Suprapubic skin (tissue), 4 donors: ENCODE results near the gene EXTL1. TPM values are rescaled to one million over a fixed set of nuclear protein-coding genes. Genes with fewer than 3 reads are reported as not detected.

Experiments used
- DNase-seq, 2 donors: peaks; one replicate each; pipeline ENCODE4 v3.0.0-alpha.2; 2019; ENCODE audit warnings: low spot score in 2 of 2
- H3K27ac ChIP-seq: fragments of 200-600 bp; sonication (generic); one replicate; pipeline ENCODE4 v1.5.1; 2019
- H3K27me3 ChIP-seq: fragments of 200-600 bp; sonication (generic); one replicate; pipeline ENCODE4 v1.5.1; 2019
- H3K36me3 ChIP-seq: fragments of 200-600 bp; sonication (generic); one replicate; pipeline ENCODE4 v1.5.1; 2019
- H3K4me1 ChIP-seq: fragments of 200-600 bp; sonication (generic); one replicate; pipeline ENCODE4 v1.5.1; 2019
- H3K4me3 ChIP-seq: fragments of 200-600 bp; sonication (generic); one replicate; pipeline ENCODE4 v1.5.1; 2019; ENCODE audit warnings: mild to moderate bottlenecking
- H3K9me3 ChIP-seq: fragments of 200-600 bp; sonication (generic); one replicate; pipeline ENCODE4 v1.5.1; 2019
- CTCF ChIP-seq, 2 donors: fragments of 200-600 bp in 1 of 2; fragments of 450-650 bp in 1 of 2; sonication (generic) in 1 of 2; IDR thresholded peaks; one replicate each; pipeline ENCODE4 v1.5.1; 2016 to 2019; ENCODE audit warnings: antibody characterized with exemption in 2 of 2, mild to moderate bottlenecking in 1 of 2, moderate library complexity in 1 of 2
- EP300 ChIP-seq: sonication (generic); formaldehyde crosslinking; IDR thresholded peaks from one replicate; pipeline ENCODE4 v1.6.1; 2017; ENCODE audit warnings: antibody characterized with exemption
- POLR2A ChIP-seq, 2 donors: fragments of 450-650 bp; IDR thresholded peaks; one replicate each; pipeline ENCODE4 v1.6.1; 2017; ENCODE audit warnings: antibody characterized with exemption in 2 of 2, mild to moderate bottlenecking in 2 of 2, moderate library complexity in 2 of 2
- POLR2AphosphoS5 ChIP-seq, 3 donors: sonication (generic); formaldehyde crosslinking; IDR thresholded peaks; one replicate each; pipeline ENCODE4 v1.6.1; 2017; ENCODE audit warnings: antibody characterized with exemption in 3 of 3
- WGBS: methylation state at CpG from one replicate; pipeline ENCODE4 v1.1.5; 2018; 5-methylcytosine and 5-hydroxymethylcytosine counted together
- total RNA-seq, 4 donors: library from RNA; depleted of rRNA; stranded (reverse); fragments of >200 nt; gene quantifications; one replicate each; pipeline ENCODE4 v1.1.0, GENCODE V29; 2016

The EXTL1 gene
- total RNA-seq, 4 donors from 2014 or later = 1.6 to 9.5 (median 4.2) TPM

GRCh38 chr1:26082020-26082350, 60.4 kb downstream of the EXTL1 start:
- Histone ChIP-seq H3K36me3 (no peaks in the 10 kb centered on the region), H3K4me1 (no peaks in the 10 kb centered on the region), H3K9me3 (no peaks in the 10 kb centered on the region), H3K27ac (no peak overlapping the region), H3K27me3 (peaks cover 4% of the 10 kb centered on the region), H3K4me3 (no peak overlapping the region)
- no peak for TF ChIP-seq EP300
- TF ChIP-seq POLR2A (IDR thresholded peaks at IDR 0.05) = no peak
- no peak for TF ChIP-seq POLR2AphosphoS5 (IDR thresholded peaks at IDR 0.05)
- TF ChIP-seq CTCF (IDR thresholded peaks at IDR 0.05) = no peak
- 84% methylated on average over 3 of the region's 3 CpGs for WGBS
- DNase-seq = no peak

GRCh38 chr1:26083208-26083607, 61.6 kb downstream of the EXTL1 start:
- Histone ChIP-seq H3K27me3 (peaks cover 4% of the 10 kb centered on the region), H3K9me3 (no peaks in the 10 kb centered on the region), H3K4me1 (no peaks in the 10 kb centered on the region), H3K27ac (no peak overlapping the region), H3K36me3 (no peaks in the 10 kb centered on the region), H3K4me3 (no peak overlapping the region)
- DNase-seq = no peak
- WGBS = 33% methylated on average over 5 of the region's 5 CpGs
- TF ChIP-seq EP300 (no peak), POLR2AphosphoS5 (IDR thresholded peaks at IDR 0.05) (no peak), POLR2A (IDR thresholded peaks at IDR 0.05) (no peak), CTCF (IDR thresholded peaks at IDR 0.05) (no peak)

- 48% methylated on average over 2 of the region's 2 CpGs for WGBS
Measured at GRCh38 chr1:26084091-26084561, 62.6 kb downstream of the EXTL1 start.

GRCh38 chr1:26084844-26085243, 63.3 kb downstream of the EXTL1 start:
- Histone ChIP-seq H3K4me1 (no peaks in the 10 kb centered on the region), H3K9me3 (no peaks in the 10 kb centered on the region), H3K36me3 (no peaks in the 10 kb centered on the region), H3K4me3 (no peak overlapping the region), H3K27ac (no peak overlapping the region), H3K27me3 (peaks cover 4% of the 10 kb centered on the region)
- TF ChIP-seq POLR2A (IDR thresholded peaks at IDR 0.05) (no peak), EP300 (no peak), CTCF (IDR thresholded peaks at IDR 0.05) (no peak), POLR2AphosphoS5 (IDR thresholded peaks at IDR 0.05) (no peak)
- 76% methylated on average over 2 of the region's 2 CpGs for WGBS
- DNase-seq = no peak

More at GRCh38 chr1:26084091-26084561, 62.6 kb downstream of the EXTL1 start:
- no peak for DNase-seq
- TF ChIP-seq EP300 = no peak
- no peak for TF ChIP-seq CTCF (IDR thresholded peaks at IDR 0.05)
- no peak for TF ChIP-seq POLR2AphosphoS5 (IDR thresholded peaks at IDR 0.05)
- TF ChIP-seq POLR2A (IDR thresholded peaks at IDR 0.05) = no peak
- Histone ChIP-seq H3K9me3 (no peaks in the 10 kb centered on the region), H3K4me3 (no peak overlapping the region), H3K4me1 (no peaks in the 10 kb centered on the region), H3K27me3 (peaks cover 4% of the 10 kb centered on the region), H3K36me3 (no peaks in the 10 kb centered on the region), H3K27ac (no peak overlapping the region)

Other genes starting within 250 kb of the EXTL1 start
- gene SELENON, start 221.6 kb upstream of the EXTL1 start, total RNA-seq = 10 to 100 TPM; 21.9 to 39.3 (median 26.9) TPM
- gene MTFR1L, start 201.8 kb upstream of the EXTL1 start, total RNA-seq = 10 to 100 TPM; 35.2 to 79.3 (median 48.1) TPM
- under 1 TPM in 3 of 4 donors, not detected in 1; 0.26 to 0.89 (median 0.49) TPM for gene AUNIP, start 162.3 kb upstream of the EXTL1 start, total RNA-seq
- 10 to 100 TPM; 14.3 to 20.9 (median 16.6) TPM for gene PAQR7, start 146.1 kb upstream of the EXTL1 start, total RNA-seq
- 10 to 100 TPM; 21.8 to 33.6 (median 28.1) TPM for gene STMN1, start 115.4 kb upstream of the EXTL1 start, total RNA-seq
- gene PAFAH2, start 23.7 kb upstream of the EXTL1 start, total RNA-seq = 10 to 100 TPM; 16.6 to 31.3 (median 20.0) TPM
- gene SLC30A2, start 24.3 kb downstream of the EXTL1 start, total RNA-seq = 1 to 10 TPM in 2 of 4 donors, under 1 TPM in 2; 0.15 to 2.0 (median 1.1) TPM
- gene TRIM63, start 45.9 kb downstream of the EXTL1 start, total RNA-seq = 1 to 10 TPM in 3 of 4 donors, under 1 TPM in 1; 0.42 to 2.4 (median 1.5) TPM
- 10 to 100 TPM in 2 of 4 donors, 1 to 10 TPM in 2; 9.1 to 14.1 (median 10.0) TPM for gene PDIK1L, start 90.0 kb downstream of the EXTL1 start, total RNA-seq
- gene FAM110D, start 137.3 kb downstream of the EXTL1 start, total RNA-seq = 1 to 10 TPM; 2.4 to 3.6 (median 2.7) TPM
- not detected for gene C1orf232, start 147.2 kb downstream of the EXTL1 start, total RNA-seq
- gene ZNF593, start 148.1 kb downstream of the EXTL1 start, total RNA-seq = 10 to 100 TPM; 15.3 to 53.4 (median 28.3) TPM
- not detected for gene ZNF593OS, start 150.1 kb downstream of the EXTL1 start, total RNA-seq
- 10 to 100 TPM; 45.6 to 91.2 (median 53.7) TPM for gene CNKSR1, start 155.7 kb downstream of the EXTL1 start, total RNA-seq
- not detected for gene CATSPER4, start 168.8 kb downstream of the EXTL1 start, total RNA-seq
- 10 to 100 TPM; 18.2 to 27.8 (median 18.7) TPM for gene CEP85, start 212.4 kb downstream of the EXTL1 start, total RNA-seq